A204.1 (cell line): ENCODE measurements around the gene THBS2.
"Not testable (repeated sequence)": the region's sequence is repeated elsewhere in the genome, so short reads cannot be mapped to it uniquely, and the experiment has no call there.

Source experiments
- FAIRE-seq: peaks from 2 replicates; lab custom pipeline; 2012; peaks lifted over from hg19 to GRCh38; lab: Jason Lieb, UNC

The THBS2 gene

GRCh38 chr6:169184419-169184818 lies 69.2 kb downstream of the THBS2 start:
- FAIRE-seq = no peak

GRCh38 chr6:169183233-169183632 lies 70.4 kb downstream of the THBS2 start:
- FAIRE-seq = no peak

GRCh38 chr6:169179831-169180230 lies 73.8 kb downstream of the THBS2 start:
- FAIRE-seq = not testable (repeated sequence)

- no peak for FAIRE-seq
These were observed 76.0 kb downstream of the THBS2 start for GRCh38 chr6:169177516-169178166.

GRCh38 chr6:169176361-169176991 lies 77.2 kb downstream of the THBS2 start:
- FAIRE-seq = no peak

- FAIRE-seq = no peak
These were observed 78.2 kb downstream of the THBS2 start for GRCh38 chr6:169175360-169175887.

GRCh38 chr6:169174516-169175359 lies 78.9 kb downstream of the THBS2 start:
- no peak for FAIRE-seq

GRCh38 chr6:169173532-169174268 lies 79.9 kb downstream of the THBS2 start:
- FAIRE-seq = no peak

- FAIRE-seq = no peak
These were observed 80.7 kb downstream of the THBS2 start for GRCh38 chr6:169172946-169173345.

- no peak for FAIRE-seq
These were observed 81.2 kb downstream of the THBS2 start for GRCh38 chr6:169172456-169172855.

GRCh38 chr6:169171951-169172350 lies 81.7 kb downstream of the THBS2 start:
- FAIRE-seq = no peak

- FAIRE-seq = no peak
These were observed 82.6 kb downstream of the THBS2 start for GRCh38 chr6:169171016-169171415.

- FAIRE-seq = no peak
These were observed 83.1 kb downstream of the THBS2 start for GRCh38 chr6:169170583-169170955.

GRCh38 chr6:169169941-169170582 lies 83.6 kb downstream of the THBS2 start:
- FAIRE-seq = no peak

- FAIRE-seq = no peak
These were observed 84.3 kb downstream of the THBS2 start for GRCh38 chr6:169169375-169169774.

- FAIRE-seq = no peak
These were observed 84.9 kb downstream of the THBS2 start for GRCh38 chr6:169168706-169169105.

GRCh38 chr6:169168302-169168630 lies 85.4 kb downstream of the THBS2 start:
- no peak for FAIRE-seq

- FAIRE-seq = no peak
These were observed 85.9 kb downstream of the THBS2 start for GRCh38 chr6:169167581-169168301.

GRCh38 chr6:169166896-169167580 lies 86.6 kb downstream of the THBS2 start:
- FAIRE-seq = no peak
